Brain microvascular endothelial cell (primary cell): ENCODE measurements around the gene TAS1R3.

Source experiments
- DNase-seq: peaks from one replicate; pipeline ENCODE4 v3.0.0-alpha.2; 2020
- H3K27ac ChIP-seq: fragments of 250-450 bp; sonication (Bioruptor Pico); 2 replicates; pipeline ENCODE4 v1.5.1; 2020; ENCODE audit warnings: mild to moderate bottlenecking, moderate library complexity
- H3K27me3 ChIP-seq: fragments of 250-450 bp; sonication (Bioruptor Pico); replicated peaks from 2 replicates; pipeline ENCODE4 v1.5.1; 2020; ENCODE audit warnings: mild to moderate bottlenecking
- H3K36me3 ChIP-seq: fragments of 250-450 bp; sonication (Bioruptor Pico); replicated peaks from 2 replicates; pipeline ENCODE4 v1.5.1; 2020; ENCODE audit warnings: mild to moderate bottlenecking
- H3K4me3 ChIP-seq: 2 replicates; pipeline ENCODE4 v1.5.1; 2011; ENCODE audit warnings: low read depth, mild to moderate bottlenecking, control low read depth, low read length, moderate library complexity
- CTCF ChIP-seq: IDR thresholded peaks from 2 replicates; pipeline ENCODE4 v1.5.1; 2011; ENCODE audit warnings: low read depth, mild to moderate bottlenecking, moderate library complexity, low read length, control low read depth, inconsistent platforms; ENCODE audit errors: missing control alignments
- in situ Hi-C: cut with HindIII; loops from 2 replicates; pipeline ENCODE4 v1.10.0; 2017; ENCODE audit warnings: low sequenced_read_pairs, low pct_ligation_motif_present

TAS1R3 gene

DNA sequence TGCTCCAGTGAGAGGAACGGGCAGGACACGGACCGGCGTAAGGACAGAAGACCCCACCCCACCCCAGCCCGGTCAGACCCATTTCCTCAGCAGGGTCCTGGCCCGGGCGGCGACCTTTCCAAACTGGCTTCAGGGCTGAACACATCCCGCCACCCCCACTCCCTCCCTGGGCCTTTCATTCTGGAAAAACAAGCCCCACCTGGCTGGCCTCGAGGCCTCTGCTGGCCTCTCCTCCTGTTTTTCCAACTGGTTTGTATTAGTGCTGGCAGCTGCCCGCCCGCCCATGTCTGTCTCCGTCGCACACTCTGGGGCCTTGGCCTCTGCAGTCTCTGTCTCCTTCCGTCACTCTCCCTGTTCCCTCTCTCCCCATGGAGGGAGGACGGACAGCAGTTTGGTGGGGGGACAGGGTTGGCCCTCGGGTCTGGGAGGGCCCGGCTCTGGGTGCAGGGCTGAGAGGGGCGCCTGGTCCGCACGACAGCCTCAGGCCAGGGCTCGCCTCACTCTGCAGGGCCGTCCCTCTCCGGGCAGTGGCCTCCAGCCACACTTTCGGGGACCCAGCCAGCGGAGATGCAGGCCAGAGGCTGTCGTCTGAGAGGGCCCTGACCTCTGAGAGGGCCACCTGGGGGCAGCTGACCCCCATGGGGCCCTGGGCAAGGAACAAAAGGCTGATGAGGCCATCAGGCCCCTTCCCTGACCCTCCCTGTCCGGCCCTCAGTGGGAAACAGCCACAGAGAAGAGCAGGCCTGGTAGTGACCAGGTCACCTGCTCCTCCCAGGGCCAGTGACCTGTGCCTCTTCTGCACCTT is 28.8 kb downstream of the TAS1R3 start:
- Histone ChIP-seq H3K27ac (peak overlapping the region; percentile 37), H3K4me3 (peak overlapping the region; percentile 15), H3K27me3 (no peaks in the 10 kb centered on the region), H3K36me3 (peaks cover under 1% of the 10 kb centered on the region)
- DNase-seq = no peak
- no peak for TF ChIP-seq CTCF
- in situ Hi-C loops = no loop called here

GRCh38 chr1:1360506-1361169 is 29.6 kb downstream of the TAS1R3 start:
- Histone ChIP-seq H3K27me3 (no peaks in the 10 kb centered on the region), H3K4me3 (no peak overlapping the region), H3K36me3 (no peaks in the 10 kb centered on the region), H3K27ac (no peak overlapping the region)
- in situ Hi-C loops = no loop called here
- peak; percentile 92 for DNase-seq
- no peak for TF ChIP-seq CTCF

GRCh38 chr1:1361233-1361981 is 30.3 kb downstream of the TAS1R3 start:
- no peaks in the 10 kb centered on the region for H3K27me3 ChIP-seq
- no peak for DNase-seq
- no peak for TF ChIP-seq CTCF
- in situ Hi-C loops = no loop called here
- H3K4me3 ChIP-seq = no peak overlapping the region
- H3K27ac ChIP-seq = peak overlapping the region; percentile 17
- no peaks in the 10 kb centered on the region for H3K36me3 ChIP-seq

DNA sequence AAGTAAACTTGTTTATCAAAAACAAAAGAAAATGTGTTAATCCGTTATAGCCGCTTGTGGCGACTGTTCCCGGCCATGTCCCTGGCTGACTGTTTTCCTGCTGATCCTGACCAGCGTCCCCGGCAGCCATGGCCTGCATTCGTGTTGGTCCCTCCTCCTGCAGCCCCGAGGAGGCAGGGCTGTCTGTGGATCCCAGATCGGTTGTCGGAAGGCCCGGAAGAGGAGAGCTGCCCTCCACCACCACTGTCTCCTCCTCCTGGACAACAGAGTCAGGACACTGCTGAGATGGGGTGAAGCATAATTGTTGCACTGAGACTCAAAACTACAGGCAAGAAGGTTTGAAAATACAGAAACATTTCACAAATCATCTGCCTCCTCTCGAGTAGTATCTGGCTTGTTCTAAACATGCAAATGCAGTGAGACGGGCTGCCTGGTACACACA is 30.9 kb downstream of the TAS1R3 start:
- Histone ChIP-seq H3K36me3 (no peaks in the 10 kb centered on the region), H3K27me3 (no peaks in the 10 kb centered on the region), H3K27ac (peak overlapping the region; percentile 17), H3K4me3 (no peak overlapping the region)
- DNase-seq = peak; percentile 77
- TF ChIP-seq CTCF = peak; percentile 54
- in situ Hi-C loops = no loop called here

DNA sequence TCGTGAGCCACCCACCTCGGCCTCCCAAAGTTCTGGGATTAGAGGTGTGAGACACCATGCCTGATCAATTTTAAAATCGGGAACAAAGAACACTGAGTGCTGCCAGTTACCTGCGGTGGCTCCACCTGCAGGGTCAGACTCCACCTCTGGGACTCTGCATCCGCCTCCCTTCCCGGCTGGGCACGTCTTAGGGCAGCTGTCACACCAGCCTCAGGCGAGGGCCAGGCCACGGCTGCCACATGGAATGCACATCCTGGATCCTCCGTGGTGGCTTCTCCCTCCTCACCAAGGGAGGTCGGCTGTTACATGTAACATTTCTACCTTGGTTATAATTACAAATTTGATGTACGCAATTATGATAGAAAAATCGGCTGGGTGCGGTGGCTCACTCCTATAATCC is 33.2 kb downstream of the TAS1R3 start:
- in situ Hi-C loops = no loop called here
- no peak for TF ChIP-seq CTCF
- H3K27me3 ChIP-seq = no peaks in the 10 kb centered on the region

More for the DNA sequence above, 33.2 kb downstream of the TAS1R3 start:
- DNase-seq = no peak
- Histone ChIP-seq H3K27ac (no peak overlapping the region), H3K4me3 (no peak overlapping the region), H3K36me3 (no peaks in the 10 kb centered on the region)
